ENCODE measurements around the gene OR51F1.

DNA sequence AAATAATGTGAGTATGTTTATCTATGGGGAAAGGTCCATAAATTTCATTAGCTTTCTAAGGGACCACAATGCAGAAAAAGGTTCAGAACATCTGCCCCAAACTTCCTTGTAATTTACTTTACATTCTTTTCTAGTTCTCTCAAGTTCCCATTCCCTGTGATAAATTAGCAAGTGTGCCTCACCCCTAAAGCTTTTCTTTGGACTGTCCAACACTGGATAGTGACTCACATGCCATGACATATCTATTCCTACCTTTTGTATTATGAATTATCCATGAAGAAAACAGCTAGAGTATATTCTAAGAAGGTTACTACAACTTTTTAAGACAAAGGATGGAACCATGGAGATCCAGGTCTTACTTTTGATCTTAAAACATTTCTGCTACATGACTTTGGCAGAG is 1.6 kb downstream of the OR51F1 start:
- TF ChIP-seq FOXK2 (IDR thresholded peaks at IDR 0.05) = no peak
- no peak for TF ChIP-seq TARDBP (IDR thresholded peaks at IDR 0.05)
- TF ChIP-seq FOXM1 (IDR thresholded peaks at IDR 0.05; ENCODE audit: borderline replicate concordance) = no peak
- TF ChIP-seq SUZ12 (IDR thresholded peaks at IDR 0.05) = no peak
- TF ChIP-seq FOXA1 (IDR thresholded peaks at IDR 0.05) = no peak
- TF ChIP-seq SP1 (IDR thresholded peaks at IDR 0.05) = no peak
- TF ChIP-seq NFRKB (IDR thresholded peaks at IDR 0.05) = no peak
- TF ChIP-seq BHLHE40 (IDR thresholded peaks at IDR 0.05; ENCODE audit: borderline replicate concordance) = no peak
- TF ChIP-seq, protein P1, sequence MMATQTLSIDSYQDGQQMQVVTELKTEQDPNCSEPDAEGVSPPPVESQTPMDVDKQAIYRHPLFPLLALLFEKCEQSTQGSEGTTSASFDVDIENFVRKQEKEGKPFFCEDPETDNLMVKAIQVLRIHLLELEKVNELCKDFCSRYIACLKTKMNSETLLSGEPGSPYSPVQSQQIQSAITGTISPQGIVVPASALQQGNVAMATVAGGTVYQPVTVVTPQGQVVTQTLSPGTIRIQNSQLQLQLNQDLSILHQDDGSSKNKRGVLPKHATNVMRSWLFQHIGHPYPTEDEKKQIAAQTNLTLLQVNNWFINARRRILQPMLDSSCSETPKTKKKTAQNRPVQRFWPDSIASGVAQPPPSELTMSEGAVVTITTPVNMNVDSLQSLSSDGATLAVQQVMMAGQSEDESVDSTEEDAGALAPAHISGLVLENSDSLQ (IDR thresholded peaks at IDR 0.05) = no peak
- TF ChIP-seq ZNF384 (IDR thresholded peaks at IDR 0.05) = no peak
- no peak for TF ChIP-seq HDGF (IDR thresholded peaks at IDR 0.05; ENCODE audit: borderline replicate concordance)

All from HEK293T (cell line).